SU-DHL-6 (cell line): ENCODE results near the gene FAM184A.
"Not testable (repeated sequence)": the region's sequence is repeated elsewhere in the genome, so short reads cannot be mapped to it uniquely, and the experiment has no call there.

ENCODE experiments used
- H2AFZ ChIP-seq: fragments of 200-600 bp; sonication (generic); 2 replicates; pipeline ENCODE4 v1.6.1; 2014; ENCODE audit warnings: low read depth, mild to moderate bottlenecking, moderate library complexity, mixed read lengths, antibody characterized with exemption, low read length; ENCODE audit not compliant: severe bottlenecking
- H3F3A ChIP-seq: fragments of 200-600 bp; shearing (Covaris generic); 2 replicates; pipeline ENCODE4 v1.6.0; 2016; ENCODE audit warnings: antibody characterized with exemption, mild to moderate bottlenecking; ENCODE audit not compliant: insufficient read depth
- H3K27ac ChIP-seq: fragments of 200-600 bp; sonication (generic); 2 replicates; pipeline ENCODE4 v1.5.1; 2016; ENCODE audit warnings: low read depth, mild to moderate bottlenecking, low read length, moderate library complexity, mixed read lengths
- H3K27me3 ChIP-seq: fragments of 200-600 bp; sonication (generic), shearing (Covaris generic); 2 replicates; pipeline ENCODE4 v1.6.0; 2014; ENCODE audit warnings: mild to moderate bottlenecking, low read length
- H3K36me3 ChIP-seq: fragments of 200-600 bp; sonication (generic); 2 replicates; pipeline ENCODE4 v1.6.1; 2014; ENCODE audit warnings: mild to moderate bottlenecking, low read length, mixed read lengths
- H3K4me2 ChIP-seq: fragments of 300-600, 200-600 bp; shearing (Covaris generic), sonication (generic); 2 replicates; pipeline ENCODE4 v1.6.0; 2014; ENCODE audit warnings: low read length, low read depth, mild to moderate bottlenecking; ENCODE audit not compliant: poor library complexity, severe bottlenecking
- H3K4me3 ChIP-seq: fragments of 200-600 bp; sonication (generic); 2 replicates; pipeline ENCODE4 v1.5.1; 2014; ENCODE audit warnings: antibody characterized with exemption, low read length, mild to moderate bottlenecking, mixed read lengths; ENCODE audit not compliant: insufficient read depth, poor library complexity, severe bottlenecking
- H3K79me2 ChIP-seq: fragments of 200-600 bp; sonication (generic); 2 replicates; pipeline ENCODE4 v1.6.1; 2014; ENCODE audit warnings: mild to moderate bottlenecking, low read length, moderate library complexity; ENCODE audit not compliant: insufficient read depth
- H3K9ac ChIP-seq: fragments of 200-600 bp; sonication (generic); 2 replicates; pipeline ENCODE4 v1.7.0; 2014; ENCODE audit warnings: mild to moderate bottlenecking, low read length
- H3K9me2 ChIP-seq: fragments of 200-600 bp; sonication (generic); replicated peaks from 2 replicates; pipeline ENCODE4 v1.6.1; 2014; ENCODE audit warnings: low read length; ENCODE audit not compliant: insufficient read depth
- H3K9me3 ChIP-seq: fragments of 200-600 bp; sonication (generic); 2 replicates; pipeline ENCODE4 v1.6.1; 2014; ENCODE audit warnings: low read length, mixed read lengths; ENCODE audit not compliant: insufficient read depth
- H4K20me1 ChIP-seq: fragments of 200-600 bp; sonication (generic); 2 replicates; pipeline ENCODE4 v1.6.1; 2014; ENCODE audit warnings: low read depth, mild to moderate bottlenecking, antibody characterized with exemption, low read length, moderate library complexity, mixed read lengths
- EZH2phosphoT487 ChIP-seq: fragments of 200-600 bp; sonication (generic), shearing (Covaris generic); conservative IDR thresholded peaks from 2 replicates; pipeline ENCODE4 v1.6.1; 2018; ENCODE audit warnings: mild to moderate bottlenecking, antibody characterized with exemption, low read length, moderate library complexity, mixed read lengths
- TF ChIP-seq, protein P1 (sequence below): fragments of 200-600 bp; sonication (generic); IDR thresholded peaks from one replicate; pipeline ENCODE4 v1.5.1; 2017; ENCODE audit warnings: antibody characterized with exemption, mild to moderate bottlenecking, low read length, moderate library complexity; ENCODE audit not compliant: insufficient read depth, poor library complexity, severe bottlenecking

FAM184A gene

DNA sequence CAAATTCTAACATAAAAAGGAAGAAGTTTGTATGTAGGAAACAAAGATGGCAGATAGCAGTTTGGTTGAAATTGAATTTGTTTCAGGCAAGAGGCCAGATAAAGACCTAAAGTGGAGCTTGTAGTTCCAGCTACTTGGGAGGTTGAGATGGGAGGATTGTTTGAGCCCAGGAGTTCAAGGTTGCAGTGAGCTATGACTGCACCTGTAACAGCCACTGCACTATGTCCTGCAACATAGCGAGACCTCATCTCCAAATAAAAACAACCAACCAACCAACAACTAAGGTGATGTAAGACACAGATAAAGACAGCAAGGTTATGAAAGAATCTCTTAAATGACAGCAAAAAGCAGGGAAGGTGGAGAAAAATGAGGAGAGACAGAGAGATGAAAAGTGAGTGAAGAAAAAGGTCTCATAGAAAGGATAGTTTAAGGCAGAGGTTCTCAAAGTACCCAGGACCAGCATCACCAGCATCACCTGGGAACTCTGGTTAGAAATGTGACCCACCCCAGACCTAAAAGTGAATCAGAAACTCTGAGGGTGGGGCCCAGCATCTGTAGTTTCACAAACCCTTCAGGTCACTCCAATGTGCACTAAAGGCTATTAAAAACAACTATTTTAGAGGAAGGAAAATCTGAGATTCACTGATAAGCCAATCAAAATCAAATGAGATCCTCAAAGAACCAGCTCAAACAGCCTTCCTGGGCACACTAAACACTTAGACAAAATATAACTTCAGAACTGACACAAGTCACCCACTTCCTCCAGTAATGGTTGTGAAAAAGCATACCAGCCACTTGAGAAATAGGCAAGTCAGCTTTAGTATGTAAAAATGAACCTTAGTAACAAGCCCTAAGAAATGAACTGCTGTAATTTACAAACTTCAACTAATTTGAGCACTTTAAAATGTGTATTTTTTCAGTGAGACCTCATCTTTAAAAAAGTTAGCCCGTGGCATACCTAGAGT is 57.6 kb downstream of the FAM184A start:
- no peaks in the 10 kb centered on the region for H3K9me3 ChIP-seq
- H3K9me2 ChIP-seq = no peaks in the 10 kb centered on the region
- H4K20me1 ChIP-seq = no peaks in the 10 kb centered on the region
- TF ChIP-seq, protein P1, sequence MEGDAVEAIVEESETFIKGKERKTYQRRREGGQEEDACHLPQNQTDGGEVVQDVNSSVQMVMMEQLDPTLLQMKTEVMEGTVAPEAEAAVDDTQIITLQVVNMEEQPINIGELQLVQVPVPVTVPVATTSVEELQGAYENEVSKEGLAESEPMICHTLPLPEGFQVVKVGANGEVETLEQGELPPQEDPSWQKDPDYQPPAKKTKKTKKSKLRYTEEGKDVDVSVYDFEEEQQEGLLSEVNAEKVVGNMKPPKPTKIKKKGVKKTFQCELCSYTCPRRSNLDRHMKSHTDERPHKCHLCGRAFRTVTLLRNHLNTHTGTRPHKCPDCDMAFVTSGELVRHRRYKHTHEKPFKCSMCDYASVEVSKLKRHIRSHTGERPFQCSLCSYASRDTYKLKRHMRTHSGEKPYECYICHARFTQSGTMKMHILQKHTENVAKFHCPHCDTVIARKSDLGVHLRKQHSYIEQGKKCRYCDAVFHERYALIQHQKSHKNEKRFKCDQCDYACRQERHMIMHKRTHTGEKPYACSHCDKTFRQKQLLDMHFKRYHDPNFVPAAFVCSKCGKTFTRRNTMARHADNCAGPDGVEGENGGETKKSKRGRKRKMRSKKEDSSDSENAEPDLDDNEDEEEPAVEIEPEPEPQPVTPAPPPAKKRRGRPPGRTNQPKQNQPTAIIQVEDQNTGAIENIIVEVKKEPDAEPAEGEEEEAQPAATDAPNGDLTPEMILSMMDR = no peak
- TF ChIP-seq EZH2phosphoT487 = no peak
- no peak overlapping the region for H2AFZ ChIP-seq
- no peaks in the 10 kb centered on the region for H3K27me3 ChIP-seq
- H3K4me2 ChIP-seq = no peak overlapping the region
- no peak overlapping the region for H3K9ac ChIP-seq
- no peak overlapping the region for H3K27ac ChIP-seq
- H3K79me2 ChIP-seq = no peaks in the 10 kb centered on the region
- no peaks in the 10 kb centered on the region for H3F3A ChIP-seq
- H3K4me3 ChIP-seq = no peak overlapping the region
- H3K36me3 ChIP-seq = no peaks in the 10 kb centered on the region

DNA sequence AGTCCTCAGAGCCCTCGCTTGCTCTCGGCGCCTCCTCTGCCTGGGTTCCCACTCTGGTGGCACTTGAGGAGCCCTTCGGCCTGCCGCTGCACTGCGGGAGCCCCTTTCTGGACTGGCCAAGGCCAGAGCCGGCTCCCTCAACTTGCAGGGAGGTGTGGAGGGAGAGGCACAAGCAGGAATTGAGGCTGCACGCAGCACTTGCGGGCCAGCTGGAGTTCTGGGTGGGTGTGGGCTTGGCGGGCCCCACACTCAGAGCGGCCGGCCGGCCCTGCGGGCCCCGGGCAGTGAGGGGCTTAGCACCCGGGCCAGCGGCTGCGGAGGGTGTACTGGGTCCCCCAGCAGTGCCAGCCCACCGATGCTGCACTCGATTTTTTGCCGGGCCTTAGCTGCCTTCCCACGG is 63.3 kb downstream of the FAM184A start:
- H3K27me3 ChIP-seq, H3K9me2 ChIP-seq, H2AFZ ChIP-seq, H3K4me3 ChIP-seq, H3K4me2 ChIP-seq, H3K27ac ChIP-seq, H4K20me1 ChIP-seq, H3K9ac ChIP-seq, H3F3A ChIP-seq, H3K9me3 ChIP-seq, H3K79me2 ChIP-seq, H3K36me3 ChIP-seq: not testable (repeated sequence)

DNA sequence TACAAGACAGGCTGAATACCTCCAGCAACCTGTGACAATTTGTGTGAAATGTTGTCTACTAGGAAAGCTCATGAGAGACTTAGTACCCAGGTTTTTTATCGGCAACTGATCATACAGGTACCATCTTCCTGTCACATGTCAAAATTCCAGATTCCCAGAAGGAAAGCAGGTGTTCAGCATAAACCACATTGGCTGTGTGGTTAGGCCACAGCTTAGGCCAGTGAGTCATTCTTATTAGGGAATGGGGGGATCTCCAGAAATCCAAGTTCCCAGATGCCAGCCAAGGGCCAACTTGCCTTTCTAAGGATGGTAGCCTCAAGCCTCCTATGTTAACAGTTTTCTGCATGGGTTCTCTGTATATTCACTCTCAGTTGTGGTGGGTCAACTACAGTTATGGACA is 65.9 kb downstream of the FAM184A start:
- H3K79me2 ChIP-seq = no peaks in the 10 kb centered on the region
- H3K36me3 ChIP-seq = no peaks in the 10 kb centered on the region
- H4K20me1 ChIP-seq = no peaks in the 10 kb centered on the region
- H3K27me3 ChIP-seq = no peaks in the 10 kb centered on the region
- no peak overlapping the region for H3K4me2 ChIP-seq
- no peaks in the 10 kb centered on the region for H3F3A ChIP-seq
- no peak for TF ChIP-seq EZH2phosphoT487
- TF ChIP-seq, protein P1 = no peak
- no peak overlapping the region for H3K27ac ChIP-seq
- H2AFZ ChIP-seq = no peak overlapping the region
- no peak overlapping the region for H3K4me3 ChIP-seq
- no peak overlapping the region for H3K9ac ChIP-seq
- H3K9me2 ChIP-seq = no peaks in the 10 kb centered on the region
- no peaks in the 10 kb centered on the region for H3K9me3 ChIP-seq

DNA sequence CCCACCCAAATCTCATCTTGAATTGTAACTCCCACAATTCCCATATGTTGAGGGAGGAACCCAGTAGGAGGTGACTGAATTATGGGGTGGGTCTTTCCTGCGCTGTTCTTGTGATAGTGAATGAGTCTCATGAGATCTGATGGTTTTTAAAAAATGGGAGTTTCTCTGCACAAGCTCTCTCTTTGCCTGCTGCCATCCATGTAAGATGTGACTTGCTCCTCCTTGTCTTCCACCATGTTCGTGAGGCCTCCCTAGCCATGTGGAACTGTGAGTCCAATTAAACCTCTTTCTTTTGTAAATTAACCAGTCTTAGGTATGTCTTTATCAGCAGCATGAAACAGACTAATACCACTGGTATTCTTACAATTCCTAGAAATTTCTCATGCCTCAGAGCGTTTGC is 69.2 kb downstream of the FAM184A start:
- H3K4me2 ChIP-seq, H4K20me1 ChIP-seq, H3K27me3 ChIP-seq: not testable (repeated sequence)

More for the DNA sequence above, 69.2 kb downstream of the FAM184A start:
- not testable (repeated sequence) for H3K27ac ChIP-seq, H3K36me3 ChIP-seq, H3K79me2 ChIP-seq, H3K9me2 ChIP-seq, H3K4me3 ChIP-seq, H3K9ac ChIP-seq, H2AFZ ChIP-seq, H3F3A ChIP-seq, H3K9me3 ChIP-seq
